Mesenchymal stem cell (in vitro differentiated cells and primary cell): ENCODE measurements around the gene FCHO2.

ENCODE experiments used
- DNase-seq: peaks from one replicate; pipeline ENCODE4 v3.0.0-alpha.2; 2013
- H2AFZ ChIP-seq: one replicate; pipeline ENCODE4 v1.6.1; 2013; ENCODE audit warnings: low read depth, mild to moderate bottlenecking, control low read depth, inconsistent platforms, low read length, moderate library complexity
- H2AK5ac ChIP-seq: 2 replicates; pipeline ENCODE4 v1.6.1; 2013; ENCODE audit warnings: low read length, moderate library complexity, mild to moderate bottlenecking, inconsistent platforms; ENCODE audit not compliant: severe bottlenecking
- H2BK120ac ChIP-seq: one replicate; pipeline ENCODE4 v1.6.1; 2013; ENCODE audit warnings: low read depth, mild to moderate bottlenecking, inconsistent platforms, low read length, moderate library complexity
- H2BK12ac ChIP-seq, 2 experiments: one replicate each; pipeline ENCODE4 v1.6.1; 2013; ENCODE audit warnings: inconsistent platforms in 2 of 2, low read length in 2 of 2, mild to moderate bottlenecking in 2 of 2, moderate library complexity in 2 of 2, control low read depth in 1 of 2
- H2BK15ac ChIP-seq: one replicate; pipeline ENCODE4 v1.6.1; 2013; ENCODE audit warnings: mild to moderate bottlenecking, low read depth, inconsistent platforms; ENCODE audit not compliant: poor library complexity, severe bottlenecking
- H2BK5ac ChIP-seq: 2 replicates; pipeline ENCODE4 v1.6.1; 2013; ENCODE audit warnings: low read depth, mild to moderate bottlenecking, low read length, control low read depth, inconsistent platforms; ENCODE audit not compliant: poor library complexity, severe bottlenecking
- H3K14ac ChIP-seq, 2 experiments: one replicate each; pipeline ENCODE4 v1.6.1; 2013; ENCODE audit warnings: inconsistent platforms in 2 of 2, low read length in 2 of 2, control low read depth in 1 of 2, mild to moderate bottlenecking in 1 of 2, moderate library complexity in 1 of 2
- H3K18ac ChIP-seq, 2 experiments: one replicate each; pipeline ENCODE4 v1.6.1; 2013; ENCODE audit warnings: inconsistent platforms in 2 of 2, low read length in 2 of 2, control low read depth in 1 of 2, low read depth in 1 of 2, mild to moderate bottlenecking in 1 of 2
- H3K23ac ChIP-seq, 2 experiments: one replicate each; pipeline ENCODE4 v1.6.1; 2013; ENCODE audit warnings: inconsistent platforms in 2 of 2, low read length in 2 of 2, mild to moderate bottlenecking in 2 of 2, moderate library complexity in 2 of 2, control low read depth in 1 of 2
- H3K27ac ChIP-seq: 2 replicates; pipeline ENCODE4 v1.5.1; 2013; ENCODE audit warnings: mild to moderate bottlenecking, moderate library complexity, low read length, control low read depth, inconsistent platforms; ENCODE audit not compliant: poor library complexity, severe bottlenecking
- H3K27me3 ChIP-seq, 2 experiments: 2 replicates each; pipeline versions ENCODE4 v1.6.1 to v1.7.0; 2013; ENCODE audit warnings: low read length in 2 of 2, mild to moderate bottlenecking in 2 of 2, moderate library complexity in 2 of 2, control low read depth in 1 of 2, inconsistent platforms in 1 of 2; ENCODE audit not compliant: control insufficient read depth in 1 of 2, insufficient read depth in 1 of 2
- H3K36me3 ChIP-seq, 2 experiments: 2 replicates each; pipeline versions ENCODE4 v1.6.1 to v1.7.0; 2013; ENCODE audit warnings: low read length in 2 of 2, control low read depth in 1 of 2, inconsistent platforms in 1 of 2, low read depth in 1 of 2, mild to moderate bottlenecking in 1 of 2; ENCODE audit not compliant: insufficient read depth in 2 of 2, control insufficient read depth in 1 of 2
- H3K4ac ChIP-seq, 2 experiments: one replicate each; pipeline ENCODE4 v1.6.1; 2013; ENCODE audit warnings: inconsistent platforms in 2 of 2, low read length in 2 of 2, mild to moderate bottlenecking in 2 of 2, moderate library complexity in 2 of 2, control low read depth in 1 of 2, low read depth in 1 of 2
- H3K4me1 ChIP-seq: 2 replicates; pipeline ENCODE4 v1.6.1; 2013; ENCODE audit warnings: low read depth, low read length, control low read depth; ENCODE audit not compliant: control insufficient read depth, insufficient read depth
- H3K4me2 ChIP-seq: 2 replicates; pipeline ENCODE4 v1.6.1; 2013; ENCODE audit warnings: low read length, mild to moderate bottlenecking, inconsistent platforms; ENCODE audit not compliant: poor library complexity, severe bottlenecking
- H3K4me3 ChIP-seq, 2 experiments: 2 replicates each; pipeline versions ENCODE4 v1.5.1 to v1.7.0; 2013; ENCODE audit warnings: low read length in 2 of 2, mild to moderate bottlenecking in 2 of 2, control low read depth in 1 of 2, low read depth in 1 of 2; ENCODE audit not compliant: insufficient read depth in 1 of 2
- H3K79me1 ChIP-seq: replicated peaks from 2 replicates; pipeline ENCODE4 v1.6.1; 2013; ENCODE audit warnings: mild to moderate bottlenecking, control low read depth, low read length, inconsistent platforms; ENCODE audit not compliant: poor library complexity, severe bottlenecking
- H3K9ac ChIP-seq: 2 replicates; pipeline ENCODE4 v1.7.0; 2013; ENCODE audit warnings: mild to moderate bottlenecking, low read length, moderate library complexity
- H3K9me3 ChIP-seq: 2 replicates; pipeline ENCODE4 v1.7.0; 2013; ENCODE audit warnings: mild to moderate bottlenecking, low read length; ENCODE audit not compliant: control insufficient read depth
- H4K8ac ChIP-seq: one replicate; pipeline ENCODE4 v1.6.1; 2013; ENCODE audit warnings: inconsistent platforms, mild to moderate bottlenecking, low read length, moderate library complexity
- H4K91ac ChIP-seq: one replicate; pipeline ENCODE4 v1.6.1; 2013; ENCODE audit warnings: mild to moderate bottlenecking, low read length, inconsistent platforms
- WGBS: methylation state at CpG from one replicate; pipeline ENCODE4 v1.1.7; 2013; ENCODE audit warnings: mixed read lengths; 5-methylcytosine and 5-hydroxymethylcytosine counted together

Gene FCHO2

GRCh38 chr5:73066466-73066865 is 110.6 kb downstream of the FCHO2 start:
- no peak overlapping the region for H3K27ac ChIP-seq
- no peaks in the 10 kb centered on the region for H3K27me3 ChIP-seq
- H3K23ac ChIP-seq, result no peak overlapping the region
- H4K8ac ChIP-seq, result no peak overlapping the region
- no peak overlapping the region for H2AK5ac ChIP-seq
- no peak overlapping the region for H3K4me2 ChIP-seq
- H3K4me1 ChIP-seq, result no peaks in the 10 kb centered on the region
- no peak overlapping the region for H2AFZ ChIP-seq
- H3K4ac ChIP-seq, result no peak overlapping the region
- H2BK12ac ChIP-seq, result no peak overlapping the region
- H3K18ac ChIP-seq, result no peak overlapping the region
- DNase-seq, result peak; percentile 23
- H3K36me3 ChIP-seq, result peaks cover 4 to 63% of the 10 kb centered on the region in 2 experiments
- no peak overlapping the region for H4K91ac ChIP-seq
- peaks cover 5% of the 10 kb centered on the region for H3K79me1 ChIP-seq
- no peak overlapping the region for H3K9ac ChIP-seq
- H2BK15ac ChIP-seq, result no peak overlapping the region
- 66% methylated on average over 2 of the region's 2 CpGs for WGBS
- H3K4me3 ChIP-seq, result no peak overlapping the region
- no peak overlapping the region for H2BK120ac ChIP-seq
- no peaks in the 10 kb centered on the region for H3K9me3 ChIP-seq
- H3K14ac ChIP-seq, result no peak overlapping the region
- no peak overlapping the region for H2BK5ac ChIP-seq

- Histone ChIP-seq H3K9me3 (no peaks in the 10 kb centered on the region), H2BK12ac (no peak overlapping the region), H3K9ac (no peak overlapping the region), H3K23ac (no peak overlapping the region), H3K4me2 (no peak overlapping the region), H3K4me3 (no peak overlapping the region), H4K8ac (no peak overlapping the region), H2AK5ac (no peak overlapping the region), H2BK120ac (no peak overlapping the region), H3K79me1 (peaks cover 5% of the 10 kb centered on the region), H3K4ac (no peak overlapping the region), H2AFZ (no peak overlapping the region), H3K27me3 (no peaks in the 10 kb centered on the region), H3K18ac (no peak overlapping the region), H3K36me3 (peaks cover 4 to 59% of the 10 kb centered on the region in 2 experiments), H3K4me1 (no peaks in the 10 kb centered on the region), H3K14ac (no peak overlapping the region), H4K91ac (no peak overlapping the region), H2BK5ac (no peak overlapping the region), H3K27ac (no peak overlapping the region), H2BK15ac (no peak overlapping the region)
- 55% methylated on average over 1 of the region's 1 CpG for WGBS
- DNase-seq, result no peak
Measured at GRCh38 chr5:73067213-73067612, 111.4 kb downstream of the FCHO2 start.

GRCh38 chr5:73081093-73081492 is 125.3 kb downstream of the FCHO2 start:
- Histone ChIP-seq H2AK5ac (no peak overlapping the region), H3K4me1 (peaks cover 4% of the 10 kb centered on the region), H3K14ac (no peak overlapping the region), H2BK120ac (no peak overlapping the region), H3K4me3 (no peak overlapping the region), H3K4ac (no peak overlapping the region), H3K18ac (no peak overlapping the region), H3K79me1 (peaks cover 2% of the 10 kb centered on the region), H3K23ac (no peak overlapping the region), H3K27ac (no peak overlapping the region), H3K4me2 (no peak overlapping the region), H3K9me3 (no peaks in the 10 kb centered on the region), H3K27me3 (no peaks in the 10 kb centered on the region), H2BK15ac (no peak overlapping the region), H3K9ac (no peak overlapping the region), H2BK5ac (no peak overlapping the region), H3K36me3 (peaks cover 12 to 72% of the 10 kb centered on the region in 2 experiments), H4K8ac (no peak overlapping the region), H2BK12ac (no peak overlapping the region), H2AFZ (no peak overlapping the region), H4K91ac (no peak overlapping the region)
- no peak for DNase-seq
- 98% methylated on average over 4 of the region's 4 CpGs for WGBS

GRCh38 chr5:73088026-73088425 is 132.2 kb downstream of the FCHO2 start:
- WGBS, result 100% methylated on average over 1 of the region's 4 CpGs
- peak overlapping the region; percentile 26 for H3K9ac ChIP-seq
- peak overlapping the region; percentile 83 for H3K27ac ChIP-seq
- no peak overlapping the region for H3K4ac ChIP-seq
- no peak overlapping the region for H4K91ac ChIP-seq
- no peak overlapping the region for H2BK15ac ChIP-seq
- no peaks in the 10 kb centered on the region for H3K27me3 ChIP-seq
- H3K4me1 ChIP-seq, result peaks cover 4% of the 10 kb centered on the region
- H2BK120ac ChIP-seq, result no peak overlapping the region
- no peak overlapping the region for H3K14ac ChIP-seq
- H3K18ac ChIP-seq, result no peak overlapping the region
- H2BK12ac ChIP-seq, result no peak overlapping the region
- no peak overlapping the region for H2AK5ac ChIP-seq
- H3K23ac ChIP-seq, result no peak overlapping the region
- DNase-seq, result no peak
- no peak overlapping the region for H3K4me2 ChIP-seq
- H2AFZ ChIP-seq, result no peak overlapping the region
- no peak overlapping the region for H2BK5ac ChIP-seq
- H3K79me1 ChIP-seq, result peaks cover 8% of the 10 kb centered on the region
- no peak overlapping the region for H3K4me3 ChIP-seq
- no peak overlapping the region for H4K8ac ChIP-seq
- H3K9me3 ChIP-seq, result no peaks in the 10 kb centered on the region
- peaks cover 10 to 56% of the 10 kb centered on the region in 2 experiments for H3K36me3 ChIP-seq
